CD4-positive, alpha-beta T cell (primary cell): ENCODE measurements around the gene SLC8A3. TPM values are rescaled to one million over a fixed set of nuclear protein-coding genes. Genes with fewer than 3 reads are reported as not detected.

Source experiments
- ATAC-seq: fragments of 200-7000 bp; cut with Tn5 transposase; one replicate; pipeline ENCODE4 v1.10.0; 2022; ENCODE audit warnings: mild to moderate bottlenecking; ENCODE audit not compliant: poor library complexity
- CTCF ChIA-PET: fragments of 350-600 bp; sonication (Branson Sonifier 250); formaldehyde crosslinking; loops from one replicate; lab custom pipeline; 2021; ENCODE audit warnings: antibody characterized with exemption, inconsistent platforms; lab: Charles Lee
- POLR2A ChIA-PET: fragments of 350-600 bp; sonication (Branson Sonifier 250); formaldehyde crosslinking; loops from one replicate; lab custom pipeline; 2021; ENCODE audit warnings: antibody characterized with exemption, inconsistent platforms; lab: Charles Lee
- DNase-seq, 14 experiments: peaks; one replicate each; pipeline ENCODE4 v3.0.0-alpha.2; 2013 to 2020; ENCODE audit warnings: mixed read lengths in 2 of 14
- H3K27ac ChIP-seq, 2 donors: one replicate each; pipeline versions ENCODE4 v1.5.1 to v1.7.0; 2013; ENCODE audit warnings: low read length in 2 of 2, low read depth in 1 of 2, mild to moderate bottlenecking in 1 of 2
- H3K27me3 ChIP-seq, 2 experiments: 1 replicate in 1 of 2; 2 replicates in 1 of 2; pipeline versions ENCODE4 v1.6.1 to v1.7.0; 2013; ENCODE audit warnings: low read length in 2 of 2, control low read depth in 1 of 2, mild to moderate bottlenecking in 1 of 2, moderate library complexity in 1 of 2; ENCODE audit not compliant: insufficient read depth in 2 of 2, control insufficient read depth in 1 of 2
- H3K36me3 ChIP-seq: one replicate; pipeline ENCODE4 v1.6.1; 2013; ENCODE audit warnings: low read length, control low read depth; ENCODE audit not compliant: insufficient read depth
- H3K4me1 ChIP-seq: one replicate; pipeline ENCODE4 v1.6.1; 2013; ENCODE audit warnings: low read length, control low read depth; ENCODE audit not compliant: insufficient read depth
- H3K4me3 ChIP-seq: one replicate; pipeline ENCODE4 v1.5.1; 2013; ENCODE audit warnings: mild to moderate bottlenecking, low read length, moderate library complexity
- H3K9me3 ChIP-seq, 2 experiments: 1 replicate in 1 of 2; 2 replicates in 1 of 2; pipeline versions ENCODE4 v1.6.1 to v1.7.0; 2013; ENCODE audit warnings: low read length in 2 of 2, mild to moderate bottlenecking in 2 of 2, control low read depth in 1 of 2, moderate library complexity in 1 of 2; ENCODE audit not compliant: control insufficient read depth in 1 of 2, insufficient read depth in 1 of 2
- H3K27ac Mint-ChIP-seq: one replicate; pipeline ENCODE4 v1.8.0; 2020; ENCODE audit warnings: mixed read lengths
- H3K27me3 Mint-ChIP-seq: one replicate; pipeline ENCODE4 v1.8.0; 2021; ENCODE audit warnings: mixed read lengths
- H3K36me3 Mint-ChIP-seq: one replicate; pipeline ENCODE4 v1.8.0; 2021; ENCODE audit warnings: low read depth, mixed read lengths
- H3K4me1 Mint-ChIP-seq: one replicate; pipeline ENCODE4 v1.8.0; 2021; ENCODE audit warnings: low read depth, mixed read lengths
- H3K4me3 Mint-ChIP-seq: one replicate; pipeline ENCODE4 v1.8.0; 2020; ENCODE audit warnings: mild to moderate bottlenecking, mixed read lengths
- H3K9me3 Mint-ChIP-seq: one replicate; pipeline ENCODE4 v1.8.0; 2020; ENCODE audit warnings: mixed read lengths
- intact Hi-C, 2 experiments: fragments of 100-400 bp; cut with DNase I in 1 of 2; cut with micrococcal nuclease in 1 of 2; formaldehyde crosslinking; loops; one replicate each; pipeline versions ENCODE4 v1.15.1 to v1.9.0; 2023 to 2025; cut with DNase I, micrococcal nuclease
- total RNA-seq, 174 experiments: library from RNA in 2 of 174; stranded (reverse) in 2 of 174; gene quantifications; one replicate each; pipeline ENCODE4 v1.2.3 and lab custom pipeline; 2021 to 2026
- TF ChIP-seq, protein P1 (sequence below): fragments of 200-600 bp; IDR thresholded peaks from one replicate; pipeline ENCODE4 v1.8.0; 2022; ENCODE audit warnings: antibody characterized with exemption, mild to moderate bottlenecking

The SLC8A3 gene
- total RNA-seq, 2 experiments from 2014 or later: not detected

DNA sequence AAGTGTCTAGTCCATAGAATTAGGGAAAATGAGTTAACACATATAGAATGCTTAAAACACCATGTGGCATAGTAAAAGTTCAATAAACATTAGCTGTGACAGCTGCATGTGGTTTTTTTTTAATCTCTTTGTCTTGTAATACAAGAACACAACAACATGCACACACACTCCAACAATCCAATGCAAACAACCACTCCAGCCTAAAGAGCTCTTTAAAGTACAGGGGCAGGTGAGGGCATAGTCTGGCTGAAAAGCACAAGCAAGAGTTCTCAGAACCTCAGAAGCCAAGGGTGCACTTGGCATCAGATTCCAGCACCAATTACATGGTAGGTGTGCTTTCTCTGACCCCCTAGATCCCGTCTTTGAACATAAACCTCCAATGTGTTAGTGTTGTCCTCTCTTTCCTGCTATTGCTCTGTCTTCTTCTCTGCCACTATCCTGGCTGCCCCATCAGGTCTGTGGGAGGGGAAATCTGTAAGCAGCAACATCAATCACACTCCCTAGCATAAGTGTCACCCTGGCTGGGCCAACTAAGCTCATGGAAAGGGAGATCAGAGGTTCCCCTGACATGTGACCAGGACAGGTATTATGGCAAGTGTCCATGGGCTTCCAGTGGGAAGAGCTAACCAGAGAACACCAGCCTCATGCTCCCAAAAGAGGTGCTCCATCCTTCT is 91.0 kb downstream of the SLC8A3 start:
- peaks cover 79% of the 10 kb centered on the region for H3K27me3 Mint-ChIP-seq
- no peak overlapping the region for H3K27ac Mint-ChIP-seq
- no peak overlapping the region for H3K27ac ChIP-seq
- intact Hi-C loops: no loop called here
- H3K36me3 Mint-ChIP-seq: no peaks in the 10 kb centered on the region
- H3K9me3 ChIP-seq: no peaks in the 10 kb centered on the region
- H3K4me3 Mint-ChIP-seq: no peak overlapping the region
- H3K4me1 ChIP-seq: no peaks in the 10 kb centered on the region
- no peak overlapping the region for H3K4me3 ChIP-seq
- H3K9me3 Mint-ChIP-seq: no peaks in the 10 kb centered on the region
- H3K27me3 ChIP-seq: peaks cover 7 to 9% of the 10 kb centered on the region in 2 experiments
- TF ChIP-seq, protein P1, sequence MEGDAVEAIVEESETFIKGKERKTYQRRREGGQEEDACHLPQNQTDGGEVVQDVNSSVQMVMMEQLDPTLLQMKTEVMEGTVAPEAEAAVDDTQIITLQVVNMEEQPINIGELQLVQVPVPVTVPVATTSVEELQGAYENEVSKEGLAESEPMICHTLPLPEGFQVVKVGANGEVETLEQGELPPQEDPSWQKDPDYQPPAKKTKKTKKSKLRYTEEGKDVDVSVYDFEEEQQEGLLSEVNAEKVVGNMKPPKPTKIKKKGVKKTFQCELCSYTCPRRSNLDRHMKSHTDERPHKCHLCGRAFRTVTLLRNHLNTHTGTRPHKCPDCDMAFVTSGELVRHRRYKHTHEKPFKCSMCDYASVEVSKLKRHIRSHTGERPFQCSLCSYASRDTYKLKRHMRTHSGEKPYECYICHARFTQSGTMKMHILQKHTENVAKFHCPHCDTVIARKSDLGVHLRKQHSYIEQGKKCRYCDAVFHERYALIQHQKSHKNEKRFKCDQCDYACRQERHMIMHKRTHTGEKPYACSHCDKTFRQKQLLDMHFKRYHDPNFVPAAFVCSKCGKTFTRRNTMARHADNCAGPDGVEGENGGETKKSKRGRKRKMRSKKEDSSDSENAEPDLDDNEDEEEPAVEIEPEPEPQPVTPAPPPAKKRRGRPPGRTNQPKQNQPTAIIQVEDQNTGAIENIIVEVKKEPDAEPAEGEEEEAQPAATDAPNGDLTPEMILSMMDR: no peak
- H3K36me3 ChIP-seq: no peaks in the 10 kb centered on the region
- no peaks in the 10 kb centered on the region for H3K4me1 Mint-ChIP-seq
- ChIA-PET CTCF (no interaction called here), POLR2A (no interaction called here)
- no peak for ATAC-seq
- DNase-seq: no peak

DNA sequence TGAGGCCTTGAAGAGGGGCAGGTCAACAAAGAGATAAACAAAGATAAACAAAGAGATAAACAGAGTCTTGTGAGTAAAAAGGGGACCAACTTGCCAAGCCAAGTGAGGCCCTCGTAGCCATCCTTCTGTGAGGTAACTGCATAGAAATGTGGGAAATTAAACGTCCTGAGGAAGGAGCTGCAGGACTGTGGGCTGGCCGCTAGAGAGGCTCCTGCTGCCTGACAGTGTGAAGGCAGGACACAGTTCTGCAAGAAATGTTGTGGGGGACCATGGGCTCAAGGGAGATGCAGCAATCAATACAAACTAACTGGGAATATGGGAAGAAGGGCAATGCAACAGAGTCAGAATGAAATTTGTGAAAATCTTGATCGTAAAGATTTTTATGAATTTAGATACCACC is 91.9 kb downstream of the SLC8A3 start:
- no peak for DNase-seq
- H3K27me3 Mint-ChIP-seq: peaks cover 76% of the 10 kb centered on the region
- H3K4me3 Mint-ChIP-seq: no peak overlapping the region
- Histone ChIP-seq H3K36me3 (no peaks in the 10 kb centered on the region), H3K9me3 (no peaks in the 10 kb centered on the region), H3K27me3 (peaks cover 7 to 9% of the 10 kb centered on the region in 2 experiments), H3K4me1 (no peaks in the 10 kb centered on the region), H3K27ac (no peak overlapping the region), H3K4me3 (no peak overlapping the region)
- H3K9me3 Mint-ChIP-seq: no peaks in the 10 kb centered on the region
- ChIA-PET POLR2A (no interaction called here), CTCF (no interaction called here)
- ATAC-seq: no peak
- intact Hi-C loops: no loop called here
- H3K27ac Mint-ChIP-seq: no peak overlapping the region
- TF ChIP-seq, protein P1: no peak
- no peaks in the 10 kb centered on the region for H3K36me3 Mint-ChIP-seq
- no peaks in the 10 kb centered on the region for H3K4me1 Mint-ChIP-seq

DNA sequence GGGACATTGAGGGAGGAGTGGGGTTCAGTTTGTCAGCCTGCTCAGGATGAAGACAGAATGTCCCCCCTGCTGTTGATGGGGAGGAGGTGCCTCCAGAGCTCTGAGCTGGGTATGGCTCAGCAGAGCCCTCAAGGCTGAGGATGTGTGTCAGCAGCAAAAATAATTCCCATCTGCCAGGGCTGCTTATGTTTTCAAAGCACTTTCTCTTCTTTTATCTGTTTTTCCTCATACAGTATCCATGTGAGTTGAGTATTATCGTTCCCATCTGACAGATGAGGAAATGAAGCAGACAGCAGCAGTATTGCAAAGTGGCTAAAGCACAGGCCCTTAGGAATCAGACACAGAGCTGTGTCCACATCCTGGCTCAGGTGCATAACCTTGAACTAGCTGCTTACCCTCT is 94.1 kb downstream of the SLC8A3 start:
- intact Hi-C loops: no loop called here
- CTCF ChIA-PET: no interaction called here
- no peaks in the 10 kb centered on the region for H3K36me3 ChIP-seq
- H3K27me3 Mint-ChIP-seq: peaks cover 63% of the 10 kb centered on the region
- POLR2A ChIA-PET: no interaction called here
- no peaks in the 10 kb centered on the region for H3K4me1 Mint-ChIP-seq
- H3K9me3 Mint-ChIP-seq: no peaks in the 10 kb centered on the region
- no peak overlapping the region for H3K27ac Mint-ChIP-seq
- TF ChIP-seq, protein P1: no peak
- H3K27me3 ChIP-seq: peaks cover 6 to 7% of the 10 kb centered on the region in 2 experiments
- H3K36me3 Mint-ChIP-seq: no peaks in the 10 kb centered on the region
- no peak overlapping the region for H3K4me3 ChIP-seq
- H3K27ac ChIP-seq: no peak overlapping the region
- H3K4me3 Mint-ChIP-seq: no peak overlapping the region
- H3K4me1 ChIP-seq: no peaks in the 10 kb centered on the region
- DNase-seq (no peak), ATAC-seq (no peak)
- no peaks in the 10 kb centered on the region for H3K9me3 ChIP-seq
